ENCODE results near the gene ARRDC1.
A peak's percentile ranks its signal among the peaks of the same experiment; 100 is the strongest.
"Not testable (repeated sequence)": the region's sequence is repeated elsewhere in the genome, so short reads cannot be mapped to it uniquely, and the experiment has no call there.

ARRDC1 gene
- total RNA-seq = 23.0 to 43.9 (median 39.0) reads per million in 4 donors

- peak; percentile 87 to 95 (median 89) for DNase-seq
Measured at GRCh38 chr9:137605121-137606004, at the start of gene ARRDC1. TSS of gene ARRDC1 (plus strand) at chr9:137605686. CDS start at chr9:137605718, 32 bp downstream.

- DNase-seq = no peak
Measured at GRCh38 chr9:137556069-137556838, 49.2 kb upstream of the ARRDC1 start.

- DNase-seq = no peak
Measured at GRCh38 chr9:137558127-137558526, 47.4 kb upstream of the ARRDC1 start.

GRCh38 chr9:137564134-137564533, 41.4 kb upstream of the ARRDC1 start:
- DNase-seq = no peak

GRCh38 chr9:137564817-137565411, 40.6 kb upstream of the ARRDC1 start:
- DNase-seq = no peak

- not testable (repeated sequence) for DNase-seq
Measured at GRCh38 chr9:137568445-137568844, 37.0 kb upstream of the ARRDC1 start.

- DNase-seq = no peak
Measured at GRCh38 chr9:137569609-137570203, 35.8 kb upstream of the ARRDC1 start.

- no peak for DNase-seq
Measured at GRCh38 chr9:137570566-137570965, 34.9 kb upstream of the ARRDC1 start.

- DNase-seq = no peak
Measured at GRCh38 chr9:137574192-137574591, 31.3 kb upstream of the ARRDC1 start.

- DNase-seq = peak in 1 of 5 donors; percentile 32
Measured at GRCh38 chr9:137575364-137575715, 30.1 kb upstream of the ARRDC1 start.

GRCh38 chr9:137575716-137576411, 29.6 kb upstream of the ARRDC1 start:
- DNase-seq = no peak

GRCh38 chr9:137578518-137579258, 26.8 kb upstream of the ARRDC1 start, which contains the start of gene DPH7:
TSS of gene DPH7 (minus strand) at chr9:137578925. CDS start at chr9:137578777, 148 bp downstream.
- DNase-seq = peak; percentile 90 to 94 (median 93)

- DNase-seq = no peak
Measured at GRCh38 chr9:137579259-137579604, 26.3 kb upstream of the ARRDC1 start.

GRCh38 chr9:137580209-137580953, 25.1 kb upstream of the ARRDC1 start:
- no peak for DNase-seq

- no peak for DNase-seq
Measured at GRCh38 chr9:137580954-137581322, 24.5 kb upstream of the ARRDC1 start.

- DNase-seq = no peak
Measured at GRCh38 chr9:137581361-137582285, 23.9 kb upstream of the ARRDC1 start.

GRCh38 chr9:137582286-137582860, 23.1 kb upstream of the ARRDC1 start:
- no peak for DNase-seq

GRCh38 chr9:137583347-137583746, 22.1 kb upstream of the ARRDC1 start:
- DNase-seq = no peak

- no peak for DNase-seq
Measured at GRCh38 chr9:137583957-137584356, 21.5 kb upstream of the ARRDC1 start.
